ENCODE results near the gene SRPK2. TPM values are rescaled to one million over a fixed set of nuclear protein-coding genes. Genes with fewer than 3 reads are reported as not detected.

Gene SRPK2
- total and polyA plus RNA-seq, 4 donors: 7.8 to 19.7 (median 16.7) TPM

GRCh38 chr7:105153531-105153930 lies 235.2 kb downstream of the SRPK2 start:
- Histone ChIP-seq H3K27me3 (ENCODE audit: control insufficient read depth in 4 of 4, insufficient read depth in 4 of 4, low read length in 3 of 4) (no peaks in the 10 kb centered on the region), H3K4me3 (ENCODE audit: low read depth in 1 of 3, low read length in 3 of 3) (no peak overlapping the region), H3K9ac (ENCODE audit: low read depth in 1 of 2, low read length in 2 of 2) (no peak overlapping the region), H3K36me3 (ENCODE audit: control insufficient read depth in 4 of 4, insufficient read depth in 3 of 4, low read depth in 1 of 4, low read length in 3 of 4) (no peaks in the 10 kb centered on the region), H3K9me3 (ENCODE audit: control insufficient read depth in 4 of 4, low read length in 3 of 4) (no peaks in the 10 kb centered on the region), H3K27ac (ENCODE audit: low read depth in 1 of 2, low read length in 2 of 2) (no peak overlapping the region), H3K4me1 (ENCODE audit: control insufficient read depth in 4 of 4, insufficient read depth in 4 of 4, low read length in 3 of 4) (peaks cover 0 to 3% (median 0%) of the 10 kb centered on the region in 4 donors)
- WGBS: 84% methylated on average over 6 of the region's 6 CpGs
- no peak for DNase-seq (ENCODE audit: low spot score)
- no peak for TF ChIP-seq FOXA2 (IDR thresholded peaks at IDR 0.05)
- TF ChIP-seq GABPA (IDR thresholded peaks at IDR 0.05 in 1 of 2, conservative IDR thresholded peaks at IDR 0.05 in 1 of 2): no peak
- TF ChIP-seq FOXA1 (IDR thresholded peaks at IDR 0.05): no peak
- TF ChIP-seq EGR1 (IDR thresholded peaks at IDR 0.05; ENCODE audit: low read depth in 2 of 2): no peak
- no peak for TF ChIP-seq ZBTB33 (IDR thresholded peaks at IDR 0.05)
- TF ChIP-seq YY1 (IDR thresholded peaks at IDR 0.05): no peak
- no peak for TF ChIP-seq HNF4A (conservative IDR thresholded peaks at IDR 0.05)
- TF ChIP-seq TAF1 (conservative IDR thresholded peaks at IDR 0.05): no peak

GRCh38 chr7:105151152-105151551 lies 237.6 kb downstream of the SRPK2 start:
- H3K36me3 ChIP-seq (ENCODE audit: control insufficient read depth in 4 of 4, insufficient read depth in 3 of 4, low read depth in 1 of 4, low read length in 3 of 4): no peaks in the 10 kb centered on the region
- H3K4me1 ChIP-seq (ENCODE audit: control insufficient read depth in 4 of 4, insufficient read depth in 4 of 4, low read length in 3 of 4): peaks cover 0 to 11% (median 5%) of the 10 kb centered on the region in 4 donors
- H3K27ac ChIP-seq (ENCODE audit: low read depth in 1 of 2, low read length in 2 of 2): no peak overlapping the region
- H3K9ac ChIP-seq (ENCODE audit: low read depth in 1 of 2, low read length in 2 of 2): no peak overlapping the region
- no peak for TF ChIP-seq JUND (IDR thresholded peaks at IDR 0.05)
- TF ChIP-seq REST (IDR thresholded peaks at IDR 0.05): no peak
- no peak for TF ChIP-seq RXRA (IDR thresholded peaks at IDR 0.05)
- no peak for TF ChIP-seq YY1 (IDR thresholded peaks at IDR 0.05)
- no peak for TF ChIP-seq FOXA2 (IDR thresholded peaks at IDR 0.05)
- TF ChIP-seq HNF4G (IDR thresholded peaks at IDR 0.05): no peak
- no peak for TF ChIP-seq TAF1 (conservative IDR thresholded peaks at IDR 0.05)
- TF ChIP-seq GABPA (IDR thresholded peaks at IDR 0.05 in 1 of 2, conservative IDR thresholded peaks at IDR 0.05 in 1 of 2): no peak
- no peak for TF ChIP-seq SP1 (IDR thresholded peaks at IDR 0.05)
- TF ChIP-seq RAD21 (IDR thresholded peaks at IDR 0.05): no peak
- TF ChIP-seq NR2F2 (IDR thresholded peaks at IDR 0.05): no peak
- TF ChIP-seq FOXA1 (IDR thresholded peaks at IDR 0.05): no peak
- no peak for TF ChIP-seq MAX (IDR thresholded peaks at IDR 0.05)
- TF ChIP-seq ATF3 (IDR thresholded peaks at IDR 0.05): no peak
- no peak for TF ChIP-seq EGR1 (IDR thresholded peaks at IDR 0.05; ENCODE audit: low read depth in 2 of 2)
- TF ChIP-seq CTCF (IDR thresholded peaks at IDR 0.05; ENCODE audit: low read depth, low read length, missing input control): no peak
- no peak for TF ChIP-seq HNF4A (conservative IDR thresholded peaks at IDR 0.05)
- no peak for TF ChIP-seq ZBTB33 (IDR thresholded peaks at IDR 0.05)
- H3K27me3 ChIP-seq (ENCODE audit: control insufficient read depth in 4 of 4, insufficient read depth in 4 of 4, low read length in 3 of 4): no peaks in the 10 kb centered on the region
- no peak for DNase-seq (ENCODE audit: low spot score)
- no peak overlapping the region for H3K4me3 ChIP-seq (ENCODE audit: low read depth in 1 of 3, low read length in 3 of 3)
- 96% methylated on average over 3 of the region's 3 CpGs for WGBS
- no peaks in the 10 kb centered on the region for H3K9me3 ChIP-seq (ENCODE audit: control insufficient read depth in 4 of 4, low read length in 3 of 4)
